ENCODE measurements around the gene TWIST1.

TWIST1 gene

GRCh38 chr7:19117091-19117869, at the start of gene TWIST1:
Gene TWIST1, minus strand, starts transcription at chr7:19117636. Its CDS starts 315 bp downstream, at chr7:19117321.
- Mint-ChIP-seq H3K9me3 (no peaks in the 10 kb centered on the region), H3K27ac (no peak within 1 kb of the TSS), H3K36me3 (no peaks in the 10 kb centered on the region), H3K27me3 (peaks cover 69% of the 10 kb centered on the region), H3K4me3 (no peak within 1 kb of the TSS), H3K4me1 (peaks cover 3% of the 10 kb centered on the region)
- DNase-seq: no peak
- CTCF ChIA-PET: interaction anchor here (0.5 kb wide), 1 partner anchor 1598 kb away, joined by 4 read pairs; no protein-coding TSS in a partner anchor

GRCh38 chr7:19161671-19162070, 44.2 kb upstream of the TWIST1 start:
- no peak for DNase-seq
- Mint-ChIP-seq H3K4me3 (no peak overlapping the region), H3K36me3 (no peaks in the 10 kb centered on the region), H3K27me3 (no peaks in the 10 kb centered on the region), H3K4me1 (no peaks in the 10 kb centered on the region), H3K9me3 (no peaks in the 10 kb centered on the region), H3K27ac (no peak overlapping the region)
- CTCF ChIA-PET: no interaction called here

DNA sequence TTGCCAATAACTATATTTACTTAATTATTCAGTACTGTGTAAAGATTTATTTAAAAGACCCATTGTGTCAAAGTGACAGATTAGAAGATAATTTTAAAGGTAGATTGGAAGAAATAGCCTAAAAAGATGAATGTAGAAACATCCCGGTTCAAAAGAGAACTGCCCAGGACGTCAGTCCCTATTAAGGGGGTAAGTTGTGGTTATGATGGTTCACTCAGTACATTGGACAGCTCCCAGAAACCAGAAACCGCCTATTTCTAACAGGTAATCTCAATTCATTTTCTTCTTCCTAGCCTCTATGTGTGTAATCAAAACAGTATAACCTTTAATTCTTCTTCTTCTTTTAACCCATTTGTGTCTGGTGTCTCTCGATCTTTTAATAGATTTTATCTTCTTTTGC, 29.3 kb upstream of the TWIST1 start:
- CTCF ChIA-PET: no interaction called here
- Mint-ChIP-seq H3K27ac (no peak overlapping the region), H3K27me3 (peaks cover 44% of the 10 kb centered on the region), H3K4me1 (no peaks in the 10 kb centered on the region), H3K9me3 (peaks cover 1% of the 10 kb centered on the region), H3K4me3 (no peak overlapping the region), H3K36me3 (no peaks in the 10 kb centered on the region)
- DNase-seq: no peak

- no peaks in the 10 kb centered on the region for H3K36me3 Mint-ChIP-seq
- no peak overlapping the region for H3K4me3 Mint-ChIP-seq
Observed at GRCh38 chr7:19145434-19146115, 28.1 kb upstream of the TWIST1 start.

DNA sequence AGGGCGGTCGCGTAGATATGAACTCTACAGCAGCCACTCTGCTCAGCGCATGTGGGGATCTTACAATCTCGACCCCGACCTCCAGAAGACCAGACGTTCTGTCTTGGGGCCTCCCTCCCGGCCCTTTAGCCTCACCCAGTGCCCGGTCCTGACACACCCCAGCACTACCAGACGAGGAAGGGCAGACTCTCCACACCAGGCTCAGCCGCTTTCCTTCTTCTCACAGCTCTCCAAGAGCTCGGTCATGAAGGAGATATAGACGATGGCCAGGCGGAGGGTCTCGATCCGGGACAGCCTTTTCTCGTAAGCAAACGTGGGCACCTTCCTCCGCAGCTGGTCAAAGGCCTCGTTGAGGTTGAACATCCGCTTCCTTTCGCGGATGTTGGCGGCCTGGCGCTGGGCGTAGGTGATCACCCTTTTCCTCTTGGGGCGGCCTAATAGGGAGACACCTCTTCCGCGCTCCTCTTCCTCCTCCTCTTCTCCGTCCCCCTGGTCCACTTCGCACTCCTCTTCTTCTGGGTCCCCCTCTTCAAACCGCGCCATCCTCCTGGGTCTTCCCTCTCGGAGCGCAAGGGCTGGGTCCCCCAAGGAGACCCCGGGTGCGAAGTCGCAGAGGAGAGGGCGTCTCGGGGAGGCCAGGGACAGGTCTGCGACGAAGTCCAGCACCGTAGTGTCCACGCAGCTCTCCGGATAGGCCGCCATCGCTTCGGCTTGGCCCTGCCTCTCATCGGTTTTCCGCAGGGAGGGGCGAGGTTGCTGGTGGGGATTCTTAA, 27.4 kb upstream of the TWIST1 start, which contains the start of gene FERD3L:
Gene FERD3L, minus strand, starts transcription at position 761 of the 773 bp plus-strand sequence. Its CDS starts 59 bp downstream, at position 702.
- Mint-ChIP-seq H3K9me3 (no peaks in the 10 kb centered on the region), H3K36me3 (no peaks in the 10 kb centered on the region), H3K4me3 (no peak within 1 kb of the TSS), H3K4me1 (no peaks in the 10 kb centered on the region), H3K27me3 (peaks cover 44% of the 10 kb centered on the region), H3K27ac (no peak within 1 kb of the TSS)
- CTCF ChIA-PET: no interaction called here
- DNase-seq: no peak

More at GRCh38 chr7:19145434-19146115, 28.1 kb upstream of the TWIST1 start:
- H3K4me1 Mint-ChIP-seq: no peaks in the 10 kb centered on the region
- CTCF ChIA-PET: no interaction called here
- H3K9me3 Mint-ChIP-seq: no peaks in the 10 kb centered on the region
- no peak overlapping the region for H3K27ac Mint-ChIP-seq
- H3K27me3 Mint-ChIP-seq: peaks cover 44% of the 10 kb centered on the region
- DNase-seq: no peak

DNA sequence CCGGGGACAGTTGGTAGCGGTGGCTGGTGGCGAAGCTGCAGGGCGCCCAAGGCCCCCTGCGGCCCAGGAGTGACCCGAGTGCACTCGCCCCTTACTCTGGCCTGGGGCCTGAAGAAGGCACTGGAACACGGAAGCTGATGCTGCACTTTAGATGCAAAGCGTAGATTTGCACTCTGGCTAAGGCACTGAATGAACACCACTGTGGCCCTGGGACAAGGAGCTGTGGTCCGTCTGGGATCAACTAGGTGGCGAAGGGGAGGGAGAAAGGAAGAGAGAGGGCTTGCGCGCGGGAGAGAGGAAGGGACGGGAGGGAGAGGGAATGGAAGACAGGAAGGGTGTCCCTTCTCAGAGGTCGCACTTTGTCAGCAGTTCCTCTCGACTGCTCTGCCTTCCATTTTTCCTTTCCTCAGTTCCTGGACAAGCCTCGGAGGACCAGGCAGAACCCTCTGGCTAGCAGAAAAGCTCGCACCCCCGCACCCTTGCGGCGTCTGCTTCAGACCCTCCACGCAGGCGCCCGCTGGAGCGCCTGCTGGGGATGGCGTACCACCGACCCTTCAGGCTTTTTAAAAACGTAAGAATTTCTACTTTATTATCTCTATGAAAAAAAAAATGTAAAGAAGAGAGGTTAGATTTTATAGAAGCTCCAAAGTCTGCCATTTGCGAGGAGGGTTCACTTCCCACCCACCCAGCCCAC, 26.6 kb upstream of the TWIST1 start:
- CTCF ChIA-PET: no interaction called here
- Mint-ChIP-seq H3K4me1 (no peaks in the 10 kb centered on the region), H3K9me3 (no peaks in the 10 kb centered on the region), H3K4me3 (no peak overlapping the region), H3K27ac (no peak overlapping the region), H3K27me3 (peaks cover 44% of the 10 kb centered on the region), H3K36me3 (no peaks in the 10 kb centered on the region)
- no peak for DNase-seq

DNA sequence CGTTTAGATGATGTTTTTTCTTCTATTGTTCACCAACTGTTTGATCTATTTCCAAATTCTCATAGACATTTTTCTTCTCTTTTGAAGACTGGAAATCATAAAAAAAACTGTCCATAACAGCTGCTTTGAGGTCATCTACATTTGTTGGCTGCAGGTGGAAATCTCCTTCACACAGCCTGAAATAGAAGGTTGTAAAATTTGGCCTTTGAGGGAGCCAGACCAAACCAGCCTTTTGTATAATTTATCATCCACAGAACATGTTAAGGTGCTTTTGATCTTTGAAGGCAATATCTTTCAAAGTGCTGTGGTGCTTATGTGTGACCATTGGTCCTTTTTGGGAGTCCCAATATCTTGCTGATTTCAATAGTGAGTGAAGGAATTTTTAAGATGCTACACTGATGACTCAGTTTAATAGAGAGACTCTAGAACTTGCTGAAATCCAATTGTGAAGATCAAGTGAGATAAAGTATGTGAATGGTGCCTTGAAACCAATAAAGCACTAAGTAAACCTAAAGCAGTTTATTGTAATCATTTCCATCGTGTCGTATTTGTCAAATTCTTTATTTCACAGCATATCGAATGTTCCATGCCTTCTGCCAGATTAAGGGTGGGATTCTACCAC, 22.4 kb upstream of the TWIST1 start:
- Mint-ChIP-seq H3K27me3 (peaks cover 23% of the 10 kb centered on the region), H3K4me1 (no peaks in the 10 kb centered on the region), H3K27ac (no peak overlapping the region), H3K4me3 (no peak overlapping the region), H3K36me3 (no peaks in the 10 kb centered on the region), H3K9me3 (no peaks in the 10 kb centered on the region)
- DNase-seq: no peak
- CTCF ChIA-PET: no interaction called here

DNA sequence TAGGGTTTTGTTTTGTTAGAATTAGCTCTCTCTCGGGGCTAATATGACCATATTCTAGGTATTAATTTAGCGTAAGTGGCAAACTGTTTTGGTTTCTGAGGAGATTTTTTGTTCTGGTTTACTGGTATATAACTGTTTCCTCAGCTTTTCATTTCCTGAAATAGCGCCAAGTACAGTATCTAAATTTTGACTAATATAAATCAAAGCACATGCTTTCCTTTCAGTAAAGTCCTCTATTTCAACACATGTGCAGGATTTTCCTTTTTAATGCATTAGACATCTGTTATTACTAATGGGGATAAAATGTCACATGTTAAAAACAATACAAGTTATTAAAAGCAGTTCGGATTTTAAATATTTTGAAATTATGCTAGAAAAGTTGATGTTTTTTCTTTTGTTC, 16.4 kb upstream of the TWIST1 start:
- H3K36me3 Mint-ChIP-seq: no peaks in the 10 kb centered on the region
- CTCF ChIA-PET: no interaction called here

GRCh38 chr7:19133390-19133789, 16.0 kb upstream of the TWIST1 start:
- H3K36me3 Mint-ChIP-seq: no peaks in the 10 kb centered on the region
- H3K4me1 Mint-ChIP-seq: no peaks in the 10 kb centered on the region
- CTCF ChIA-PET: no interaction called here
- H3K27ac Mint-ChIP-seq: no peak overlapping the region
- no peaks in the 10 kb centered on the region for H3K27me3 Mint-ChIP-seq
- no peaks in the 10 kb centered on the region for H3K9me3 Mint-ChIP-seq
- no peak for DNase-seq
- H3K4me3 Mint-ChIP-seq: no peak overlapping the region

More for the DNA sequence above, 16.4 kb upstream of the TWIST1 start:
- Mint-ChIP-seq H3K9me3 (no peaks in the 10 kb centered on the region), H3K27me3 (no peaks in the 10 kb centered on the region), H3K4me1 (no peaks in the 10 kb centered on the region), H3K27ac (no peak overlapping the region), H3K4me3 (no peak overlapping the region)
- no peak for DNase-seq

DNA sequence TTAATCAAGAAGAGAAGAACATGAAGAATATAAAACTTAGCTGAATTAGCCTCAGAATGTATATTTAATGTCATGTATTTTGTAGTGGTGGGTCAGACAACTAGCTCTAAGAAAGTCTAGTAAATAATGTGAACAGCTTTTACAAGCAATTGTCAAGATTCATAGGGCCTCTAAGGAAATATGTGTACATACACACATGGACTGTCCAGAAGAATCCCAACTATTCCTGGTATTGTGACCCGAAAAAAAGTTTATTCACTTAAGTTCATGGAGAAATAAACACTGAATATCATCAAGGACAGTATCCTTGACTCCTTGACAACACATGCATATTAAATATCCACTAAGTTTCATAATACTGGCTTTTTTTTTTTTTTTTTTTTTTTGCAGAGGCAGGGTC, 11.4 kb upstream of the TWIST1 start:
- H3K9me3 Mint-ChIP-seq: no peaks in the 10 kb centered on the region
- H3K4me1 Mint-ChIP-seq: no peaks in the 10 kb centered on the region
- no peak overlapping the region for H3K27ac Mint-ChIP-seq
- CTCF ChIA-PET: no interaction called here
- H3K36me3 Mint-ChIP-seq: no peaks in the 10 kb centered on the region
- DNase-seq: no peak
- H3K4me3 Mint-ChIP-seq: no peak overlapping the region
- H3K27me3 Mint-ChIP-seq: no peaks in the 10 kb centered on the region

GRCh38 chr7:19121977-19122588, 4.6 kb upstream of the TWIST1 start:
- H3K27ac Mint-ChIP-seq: no peak overlapping the region
- H3K4me3 Mint-ChIP-seq: no peak overlapping the region
- CTCF ChIA-PET: no interaction called here
- H3K4me1 Mint-ChIP-seq: no peaks in the 10 kb centered on the region
- DNase-seq: no peak
- H3K36me3 Mint-ChIP-seq: no peaks in the 10 kb centered on the region
- H3K9me3 Mint-ChIP-seq: no peaks in the 10 kb centered on the region
- peaks cover 32% of the 10 kb centered on the region for H3K27me3 Mint-ChIP-seq

GRCh38 chr7:19119870-19120486, 2.5 kb upstream of the TWIST1 start:
- H3K27me3 Mint-ChIP-seq: peaks cover 52% of the 10 kb centered on the region
- H3K4me3 Mint-ChIP-seq: no peak overlapping the region
- no peak for DNase-seq
- CTCF ChIA-PET: no interaction called here
- no peaks in the 10 kb centered on the region for H3K9me3 Mint-ChIP-seq
- H3K27ac Mint-ChIP-seq: no peak overlapping the region
- H3K4me1 Mint-ChIP-seq: peaks cover 3% of the 10 kb centered on the region
- H3K36me3 Mint-ChIP-seq: no peaks in the 10 kb centered on the region

DNA sequence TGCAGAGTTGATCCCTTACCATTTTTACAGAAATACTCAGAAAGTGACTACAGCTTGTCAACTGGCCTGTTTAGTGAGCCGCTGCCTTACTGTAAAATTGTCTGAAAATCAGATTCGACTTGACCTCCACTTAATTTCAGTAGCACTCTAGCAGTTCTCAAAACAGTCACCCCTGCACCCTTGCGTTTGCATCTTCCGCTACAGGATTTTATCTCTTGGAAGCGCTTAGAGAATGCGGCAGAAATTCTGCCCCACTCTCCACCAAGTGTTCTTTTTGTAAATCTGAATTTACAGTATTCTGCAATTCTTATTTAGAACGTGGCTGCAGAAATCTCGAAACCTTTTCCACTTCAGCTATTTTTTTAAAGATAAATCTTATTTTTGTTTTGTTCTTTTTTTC, 1.9 kb upstream of the TWIST1 start:
- no peaks in the 10 kb centered on the region for H3K9me3 Mint-ChIP-seq
- no peak overlapping the region for H3K27ac Mint-ChIP-seq
- CTCF ChIA-PET: no interaction called here
- peaks cover 3% of the 10 kb centered on the region for H3K4me1 Mint-ChIP-seq
- no peaks in the 10 kb centered on the region for H3K36me3 Mint-ChIP-seq
- no peak overlapping the region for H3K4me3 Mint-ChIP-seq
- no peak for DNase-seq
- H3K27me3 Mint-ChIP-seq: peaks cover 53% of the 10 kb centered on the region
